SH-SY5Y (cell line): Measurements from ENCODE around the gene CAPS2.

Source experiments
- GATA2 ChIP-seq: IDR thresholded peaks from 2 replicates; pipeline ENCODE4 v1.6.1; 2011; ENCODE audit warnings: mild to moderate bottlenecking, low read depth, low read length
- GATA3 ChIP-seq: IDR thresholded peaks from 2 replicates; pipeline ENCODE4 v1.6.1; 2011; ENCODE audit warnings: low read depth, mild to moderate bottlenecking, low read length, moderate library complexity

DNA sequence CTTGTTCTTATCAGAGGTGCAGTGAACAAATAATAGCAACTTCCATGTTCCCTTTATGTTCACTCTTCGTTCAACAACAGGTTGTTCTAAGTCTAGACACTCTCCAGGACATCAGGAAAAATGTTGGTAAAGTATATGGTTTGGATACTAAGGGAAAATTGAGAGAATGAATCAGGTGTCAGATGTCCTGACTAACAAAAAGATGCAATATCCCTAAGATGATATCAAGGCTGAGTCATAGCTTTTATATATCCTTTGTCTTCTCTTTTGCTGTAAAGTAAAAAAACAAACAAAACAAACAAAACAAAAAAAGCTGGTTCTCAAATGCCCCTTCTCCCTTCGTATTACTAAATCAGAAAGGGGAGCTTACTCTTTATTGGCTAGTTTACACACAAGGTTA lies 15.4 kb upstream of the CAPS2 start:
- TF ChIP-seq GATA2, result no peak
- no peak for TF ChIP-seq GATA3
